Measurements from ENCODE around the gene IL16.

IL16 gene

GRCh38 chr15:81274255-81274654 is 77.6 kb downstream of the IL16 start:
- no peak for FAIRE-seq

GRCh38 chr15:81274931-81275707 is 78.4 kb downstream of the IL16 start:
- no peak for FAIRE-seq
- peak; percentile 44 for DNase-seq (ENCODE audit: low spot score)

More at GRCh38 chr15:81274255-81274654, 77.6 kb downstream of the IL16 start:
- DNase-seq (ENCODE audit: low spot score) = no peak

GRCh38 chr15:81275711-81276392 is 79.2 kb downstream of the IL16 start:
- DNase-seq (ENCODE audit: low spot score) = no peak
- FAIRE-seq = no peak

GRCh38 chr15:81276967-81277366 is 80.3 kb downstream of the IL16 start:
- no peak for DNase-seq (ENCODE audit: low spot score)
- FAIRE-seq = no peak

- DNase-seq (ENCODE audit: low spot score) (no peak), FAIRE-seq (no peak)
These were observed 81.2 kb downstream of the IL16 start for GRCh38 chr15:81277851-81278250.

GRCh38 chr15:81278306-81279029 is 81.8 kb downstream of the IL16 start:
- FAIRE-seq (no peak), DNase-seq (ENCODE audit: low spot score) (no peak)

- DNase-seq (ENCODE audit: low spot score) (no peak), FAIRE-seq (no peak)
These were observed 83.2 kb downstream of the IL16 start for GRCh38 chr15:81279621-81280485.

GRCh38 chr15:81280696-81281455 is 84.2 kb downstream of the IL16 start:
- no peak for FAIRE-seq
- DNase-seq (ENCODE audit: low spot score) = no peak

- FAIRE-seq (no peak), DNase-seq (ENCODE audit: low spot score) (no peak)
These were observed 84.7 kb downstream of the IL16 start for GRCh38 chr15:81281456-81281735.

- FAIRE-seq (no peak), DNase-seq (ENCODE audit: low spot score) (no peak)
These were observed 85.3 kb downstream of the IL16 start for GRCh38 chr15:81281766-81282605.

GRCh38 chr15:81282606-81282895 is 85.9 kb downstream of the IL16 start:
- DNase-seq (ENCODE audit: low spot score) (no peak), FAIRE-seq (no peak)

- FAIRE-seq = no peak
- DNase-seq (ENCODE audit: low spot score) = no peak
These were observed 86.2 kb downstream of the IL16 start for GRCh38 chr15:81282911-81283310.

GRCh38 chr15:81284256-81285031 is 87.8 kb downstream of the IL16 start:
- FAIRE-seq = no peak
- DNase-seq (ENCODE audit: low spot score) = no peak

GRCh38 chr15:81285461-81285860 is 88.8 kb downstream of the IL16 start:
- DNase-seq (ENCODE audit: low spot score) (no peak), FAIRE-seq (no peak)

- FAIRE-seq = no peak
- no peak for DNase-seq (ENCODE audit: low spot score)
These were observed 90.0 kb downstream of the IL16 start for GRCh38 chr15:81286621-81287121.

- DNase-seq (ENCODE audit: low spot score) (no peak), FAIRE-seq (no peak)
These were observed 91.4 kb downstream of the IL16 start for GRCh38 chr15:81288040-81288439.

GRCh38 chr15:81288616-81289015 is 91.9 kb downstream of the IL16 start:
- FAIRE-seq (no peak), DNase-seq (ENCODE audit: low spot score) (no peak)

- DNase-seq (ENCODE audit: low spot score) (no peak), FAIRE-seq (no peak)
These were observed 93.2 kb downstream of the IL16 start for GRCh38 chr15:81289910-81290309.

- no peak for FAIRE-seq
- no peak for DNase-seq (ENCODE audit: low spot score)
These were observed 95.3 kb downstream of the IL16 start for GRCh38 chr15:81291916-81292522.
